B cell (primary cell): ENCODE data around the gene CDC42BPA. TPM values are rescaled to one million over a fixed set of nuclear protein-coding genes. Genes with fewer than 3 reads are reported as not detected.

ENCODE experiments used
- ATAC-seq: fragments of 200-7000 bp; cut with Tn5 transposase; one replicate; pipeline ENCODE4 v1.10.0; 2021; ENCODE audit warnings: low read depth, mild to moderate bottlenecking, moderate number of reproducible peaks, moderate library complexity
- CTCF ChIA-PET: fragments of 350-600 bp; sonication (Branson Sonifier 250); formaldehyde crosslinking; loops from one replicate; lab custom pipeline; 2021; ENCODE audit warnings: antibody characterized with exemption, inconsistent platforms; lab: Charles Lee
- POLR2A ChIA-PET: fragments of 350-600 bp; sonication (Branson Sonifier 250); formaldehyde crosslinking; loops from one replicate; lab custom pipeline; 2021; ENCODE audit warnings: antibody characterized with exemption; lab: Charles Lee
- DNase-seq: peaks from one replicate; pipeline ENCODE4 v3.0.0; 2013
- H2AFZ ChIP-seq: 2 replicates; pipeline ENCODE4 v1.6.1; 2012; ENCODE audit warnings: mild to moderate bottlenecking, low read depth, low read length; ENCODE audit not compliant: insufficient read depth, poor library complexity, severe bottlenecking
- H3K27ac ChIP-seq, 2 donors: 1 replicate in 1 of 2; 2 replicates in 1 of 2; pipeline ENCODE4 v1.5.1; 2012 to 2013; ENCODE audit warnings: low read length in 2 of 2, mild to moderate bottlenecking in 2 of 2, moderate library complexity in 1 of 2
- H3K27me3 ChIP-seq, 4 experiments: fragments of 200-600 bp in 1 of 4; sonication (generic) in 1 of 4; replicated peaks in 1 of 4; 1 replicate in 2 of 4; 2 replicates in 2 of 4; pipeline versions ENCODE4 v1.6.1 to v1.7.0; 2013 to 2016; ENCODE audit warnings: low read length in 3 of 4, mild to moderate bottlenecking in 2 of 4, mixed read lengths in 1 of 4, moderate library complexity in 1 of 4; ENCODE audit not compliant: insufficient read depth in 4 of 4, control insufficient read depth in 3 of 4; ENCODE audit errors: control extremely low read depth in 1 of 4
- H3K36me3 ChIP-seq, 2 experiments: replicated peaks in 1 of 2; 1 replicate in 1 of 2; 2 replicates in 1 of 2; pipeline versions ENCODE4 v1.6.1 to v1.7.1; 2013; ENCODE audit warnings: low read length in 1 of 2; ENCODE audit not compliant: insufficient read depth in 2 of 2, control insufficient read depth in 1 of 2; ENCODE audit errors: control extremely low read depth in 1 of 2, extremely low read depth in 1 of 2
- H3K4me1 ChIP-seq, 2 donors: fragments of 200-600 bp in 1 of 2; sonication (generic) in 1 of 2; 1 replicate in 1 of 2; 2 replicates in 1 of 2; pipeline versions ENCODE4 v1.5.1 to v1.6.1; 2013 to 2017; ENCODE audit warnings: low read length in 2 of 2; ENCODE audit not compliant: control insufficient read depth in 2 of 2, insufficient read depth in 2 of 2
- H3K4me2 ChIP-seq: replicated peaks from 2 replicates; pipeline ENCODE3; 2012; ENCODE audit warnings: mild to moderate bottlenecking, low read depth, low read length; ENCODE audit not compliant: poor library complexity, severe bottlenecking
- H3K4me3 ChIP-seq, 5 experiments: fragments of 200-600 bp in 1 of 5; sonication (generic) in 1 of 5; 1 replicate in 3 of 5; 2 replicates in 2 of 5; pipeline versions ENCODE4 v1.5.1 to v1.7.0; 2011 to 2016; ENCODE audit warnings: low read length in 4 of 5, mild to moderate bottlenecking in 4 of 5, low read depth in 2 of 5, control low read depth in 1 of 5, moderate library complexity in 1 of 5; ENCODE audit not compliant: insufficient read depth in 1 of 5; ENCODE audit errors: control extremely low read depth in 1 of 5, extremely low read depth in 1 of 5
- H3K79me2 ChIP-seq: fragments of 200-600 bp; sonication (generic); one replicate; pipeline ENCODE4 v1.6.0; 2016; ENCODE audit warnings: low read length; ENCODE audit not compliant: control insufficient read depth, insufficient read depth
- H3K9ac ChIP-seq: fragments of 200-600 bp; sonication (generic); 2 replicates; pipeline ENCODE4 v1.6.1; 2017; ENCODE audit warnings: mild to moderate bottlenecking, low read length, moderate library complexity
- H3K9me3 ChIP-seq, 3 donors: one replicate each; pipeline versions ENCODE4 v1.6.1 to v1.7.1; 2013; ENCODE audit warnings: low read length in 2 of 3; ENCODE audit not compliant: control insufficient read depth in 2 of 3, insufficient read depth in 1 of 3; ENCODE audit errors: control extremely low read depth in 1 of 3
- H4K20me1 ChIP-seq: 2 replicates; pipeline ENCODE4 v1.6.0; 2012; ENCODE audit warnings: mild to moderate bottlenecking, low read length; ENCODE audit not compliant: insufficient read depth, control insufficient read depth, poor library complexity, severe bottlenecking
- H3K27ac Mint-ChIP-seq: one replicate; pipeline ENCODE4 v1.8.0; 2021; ENCODE audit warnings: mixed read lengths
- H3K27me3 Mint-ChIP-seq: one replicate; pipeline ENCODE4 v1.8.0; 2021; ENCODE audit warnings: mixed read lengths
- H3K4me1 Mint-ChIP-seq: one replicate; pipeline ENCODE4 v1.8.0; 2021; ENCODE audit warnings: mixed read lengths
- H3K4me3 Mint-ChIP-seq: one replicate; pipeline ENCODE4 v1.8.0; 2021; ENCODE audit warnings: mixed read lengths
- H3K9me3 Mint-ChIP-seq: one replicate; pipeline ENCODE4 v1.8.0; 2022; ENCODE audit warnings: mixed read lengths; ENCODE audit not compliant: insufficient read depth
- EZH2 ChIP-seq: IDR thresholded peaks from 2 replicates; pipeline ENCODE4 v1.6.1; 2012; ENCODE audit warnings: borderline replicate concordance, low read depth, mild to moderate bottlenecking, moderate library complexity, low read length; ENCODE audit not compliant: insufficient read depth, poor library complexity, severe bottlenecking
- WGBS: methylation state at CpG from one replicate; pipeline ENCODE4 v1.1.5; 2013; ENCODE audit warnings: missing lambda C conversion rate; ENCODE audit not compliant: insufficient coverage; 5-methylcytosine and 5-hydroxymethylcytosine counted together
- intact Hi-C: fragments of 100-400 bp; cut with micrococcal nuclease; formaldehyde crosslinking; loops from one replicate; pipeline ENCODE4 v1.10.0; 2022
- polyA plus RNA-seq: library from polyadenylated mRNA; depleted of rRNA; stranded (reverse); fragments of >200 nt; gene quantifications from 2 replicates; pipeline ENCODE4 v1.2.3, GENCODE V29; 2012
- total RNA-seq, 2 donors: library from RNA; stranded (reverse); fragments of 120-200 nt in 1 of 2; gene quantifications; 1 replicate in 1 of 2; 2 replicates in 1 of 2; pipeline versions ENCODE4 v1.2.3 to v1.2.4, GENCODE V29; 2013 to 2022
- TF ChIP-seq, protein P1 (sequence below): fragments of 200-600 bp; IDR thresholded peaks from one replicate; pipeline ENCODE4 v1.8.0; 2022; ENCODE audit warnings: antibody characterized with exemption, mild to moderate bottlenecking

The CDC42BPA gene
- total and polyA plus RNA-seq, 2 donors (not counting 1 experiment from before 2014, with no cell fraction given), result 0.04 to 0.69 TPM

DNA sequence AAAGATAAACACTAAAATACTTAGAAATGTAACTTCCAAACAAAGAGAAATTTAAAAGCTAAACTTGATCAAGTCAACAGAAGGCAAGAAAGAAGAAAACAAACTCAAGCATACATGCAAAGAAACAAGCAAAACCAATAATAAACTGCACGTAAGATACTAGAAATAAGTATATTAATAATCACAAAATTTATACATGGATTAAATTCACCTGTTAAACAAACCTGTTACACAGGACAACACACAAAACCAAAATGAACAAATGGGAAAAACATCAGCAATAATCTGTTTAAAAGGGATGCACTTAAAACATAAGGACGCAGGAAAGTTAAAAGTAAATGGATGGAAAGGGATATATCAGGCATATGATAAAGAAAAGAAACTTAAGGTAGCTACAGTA, 165.8 kb downstream of the CDC42BPA start:
- no peaks in the 10 kb centered on the region for H3K9me3 Mint-ChIP-seq
- Histone ChIP-seq H3K36me3 (no peaks in the 10 kb centered on the region), H4K20me1 (no peaks in the 10 kb centered on the region), H3K9me3 (no peaks in the 10 kb centered on the region), H3K4me3 (no peak overlapping the region), H3K4me2 (no peak overlapping the region), H3K27ac (no peak overlapping the region), H3K79me2 (no peaks in the 10 kb centered on the region), H2AFZ (no peak overlapping the region), H3K4me1 (no peaks in the 10 kb centered on the region), H3K9ac (no peak overlapping the region), H3K27me3 (peaks cover 0 to 5% (median 0%) of the 10 kb centered on the region in 4 experiments)
- H3K27ac Mint-ChIP-seq, result no peak overlapping the region
- TF ChIP-seq, protein P1, sequence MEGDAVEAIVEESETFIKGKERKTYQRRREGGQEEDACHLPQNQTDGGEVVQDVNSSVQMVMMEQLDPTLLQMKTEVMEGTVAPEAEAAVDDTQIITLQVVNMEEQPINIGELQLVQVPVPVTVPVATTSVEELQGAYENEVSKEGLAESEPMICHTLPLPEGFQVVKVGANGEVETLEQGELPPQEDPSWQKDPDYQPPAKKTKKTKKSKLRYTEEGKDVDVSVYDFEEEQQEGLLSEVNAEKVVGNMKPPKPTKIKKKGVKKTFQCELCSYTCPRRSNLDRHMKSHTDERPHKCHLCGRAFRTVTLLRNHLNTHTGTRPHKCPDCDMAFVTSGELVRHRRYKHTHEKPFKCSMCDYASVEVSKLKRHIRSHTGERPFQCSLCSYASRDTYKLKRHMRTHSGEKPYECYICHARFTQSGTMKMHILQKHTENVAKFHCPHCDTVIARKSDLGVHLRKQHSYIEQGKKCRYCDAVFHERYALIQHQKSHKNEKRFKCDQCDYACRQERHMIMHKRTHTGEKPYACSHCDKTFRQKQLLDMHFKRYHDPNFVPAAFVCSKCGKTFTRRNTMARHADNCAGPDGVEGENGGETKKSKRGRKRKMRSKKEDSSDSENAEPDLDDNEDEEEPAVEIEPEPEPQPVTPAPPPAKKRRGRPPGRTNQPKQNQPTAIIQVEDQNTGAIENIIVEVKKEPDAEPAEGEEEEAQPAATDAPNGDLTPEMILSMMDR, result no peak
- TF ChIP-seq EZH2, result no peak
- ATAC-seq, result no peak
- intact Hi-C loops, result no loop called here
- CTCF ChIA-PET, result no interaction called here
- DNase-seq, result no peak
- H3K27me3 Mint-ChIP-seq, result peaks cover 12% of the 10 kb centered on the region
- no peaks in the 10 kb centered on the region for H3K4me1 Mint-ChIP-seq
- H3K4me3 Mint-ChIP-seq, result no peak overlapping the region
- POLR2A ChIA-PET, result no interaction called here
- WGBS, result no CpG with 5 or more reads among the region's 2 CpGs

DNA sequence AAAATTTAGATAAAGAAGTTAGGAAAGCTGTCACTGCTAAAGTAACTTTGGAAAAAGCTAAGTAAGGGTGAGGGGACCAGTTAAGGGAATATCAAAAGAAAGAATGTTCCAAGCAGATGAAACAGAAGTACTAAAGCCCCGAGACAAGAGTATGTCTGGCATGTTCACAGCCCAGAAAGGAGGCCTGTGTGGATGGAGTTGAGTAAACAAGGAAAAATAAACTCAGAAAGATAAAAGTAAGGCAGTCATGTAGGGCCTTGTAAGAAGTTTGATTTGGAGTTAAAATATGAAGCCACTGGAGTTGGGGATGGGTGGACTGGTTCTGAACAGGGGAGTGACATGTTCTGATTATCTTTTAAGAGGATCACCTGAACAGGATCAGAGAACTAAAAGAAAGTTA, 177.9 kb downstream of the CDC42BPA start:
- no peaks in the 10 kb centered on the region for H3K79me2 ChIP-seq
- no peaks in the 10 kb centered on the region for H3K9me3 ChIP-seq
- intact Hi-C loops, result no loop called here
- Mint-ChIP-seq H3K27me3 (no peaks in the 10 kb centered on the region), H3K4me1 (no peaks in the 10 kb centered on the region), H3K9me3 (no peaks in the 10 kb centered on the region), H3K27ac (no peak overlapping the region), H3K4me3 (no peak overlapping the region)
- H4K20me1 ChIP-seq, result no peaks in the 10 kb centered on the region
- DNase-seq (no peak), ATAC-seq (no peak)
- no peaks in the 10 kb centered on the region for H3K4me1 ChIP-seq
- 70% methylated on average over 1 of the region's 1 CpG for WGBS
- no peak overlapping the region for H2AFZ ChIP-seq
- H3K27me3 ChIP-seq, result no peaks in the 10 kb centered on the region
- H3K36me3 ChIP-seq, result no peaks in the 10 kb centered on the region
- TF ChIP-seq EZH2, result no peak
- TF ChIP-seq, protein P1, result no peak
- POLR2A ChIA-PET, result no interaction called here
- no peak overlapping the region for H3K9ac ChIP-seq
- no peak overlapping the region for H3K4me2 ChIP-seq
- no peak overlapping the region for H3K27ac ChIP-seq
- no peak overlapping the region for H3K4me3 ChIP-seq
- CTCF ChIA-PET, result no interaction called here
